ENCODE results near the gene PRTG.

DNA sequence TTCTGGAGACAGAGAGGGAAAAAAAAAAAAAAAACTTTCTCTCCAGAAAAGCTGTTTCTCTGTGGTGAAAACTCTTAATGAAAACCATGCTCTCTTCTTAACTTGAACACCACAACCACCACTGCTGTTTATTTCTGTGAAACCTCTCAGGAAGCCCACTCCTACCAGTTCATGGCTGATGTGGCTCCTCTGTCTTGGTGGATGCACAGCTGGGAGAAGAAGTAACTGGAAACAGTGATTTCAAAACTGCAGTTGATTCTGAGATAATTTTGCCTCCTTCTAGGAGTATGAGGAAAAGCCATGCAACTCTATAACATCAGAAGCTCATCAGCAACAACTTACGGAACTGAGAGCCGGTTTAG, 114.6 kb downstream of the PRTG start:
- TF ChIP-seq, protein P1, sequence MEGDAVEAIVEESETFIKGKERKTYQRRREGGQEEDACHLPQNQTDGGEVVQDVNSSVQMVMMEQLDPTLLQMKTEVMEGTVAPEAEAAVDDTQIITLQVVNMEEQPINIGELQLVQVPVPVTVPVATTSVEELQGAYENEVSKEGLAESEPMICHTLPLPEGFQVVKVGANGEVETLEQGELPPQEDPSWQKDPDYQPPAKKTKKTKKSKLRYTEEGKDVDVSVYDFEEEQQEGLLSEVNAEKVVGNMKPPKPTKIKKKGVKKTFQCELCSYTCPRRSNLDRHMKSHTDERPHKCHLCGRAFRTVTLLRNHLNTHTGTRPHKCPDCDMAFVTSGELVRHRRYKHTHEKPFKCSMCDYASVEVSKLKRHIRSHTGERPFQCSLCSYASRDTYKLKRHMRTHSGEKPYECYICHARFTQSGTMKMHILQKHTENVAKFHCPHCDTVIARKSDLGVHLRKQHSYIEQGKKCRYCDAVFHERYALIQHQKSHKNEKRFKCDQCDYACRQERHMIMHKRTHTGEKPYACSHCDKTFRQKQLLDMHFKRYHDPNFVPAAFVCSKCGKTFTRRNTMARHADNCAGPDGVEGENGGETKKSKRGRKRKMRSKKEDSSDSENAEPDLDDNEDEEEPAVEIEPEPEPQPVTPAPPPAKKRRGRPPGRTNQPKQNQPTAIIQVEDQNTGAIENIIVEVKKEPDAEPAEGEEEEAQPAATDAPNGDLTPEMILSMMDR (IDR thresholded peaks at IDR 0.05) = no peak
- TF ChIP-seq YY1 (IDR thresholded peaks at IDR 0.05; ENCODE audit: low read depth) (no peak), RAD21 (IDR thresholded peaks at IDR 0.05; ENCODE audit: low read length) (no peak), NRF1 (IDR thresholded peaks at IDR 0.05; ENCODE audit: low read depth, low read length) (no peak), EP300 (IDR thresholded peaks at IDR 0.05; ENCODE audit: borderline replicate concordance in 1 of 2, low read depth in 1 of 2, low read length in 1 of 2) (no peak)

All from SK-N-SH (cell line).